HG03159 (cell line): ENCODE data around the gene FAR1.
"Not testable (repeated sequence)": the region's sequence is repeated elsewhere in the genome, so short reads cannot be mapped to it uniquely, and the experiment has no call there.

Experiments used
- ATAC-seq: cut with Tn5 transposase; IDR thresholded peaks from one replicate; pipeline ENCODE4 v1.9.1; 2021; ENCODE audit warnings: mild to moderate bottlenecking, moderate library complexity; ENCODE audit not compliant: unreplicated experiment

The FAR1 gene, protein sequence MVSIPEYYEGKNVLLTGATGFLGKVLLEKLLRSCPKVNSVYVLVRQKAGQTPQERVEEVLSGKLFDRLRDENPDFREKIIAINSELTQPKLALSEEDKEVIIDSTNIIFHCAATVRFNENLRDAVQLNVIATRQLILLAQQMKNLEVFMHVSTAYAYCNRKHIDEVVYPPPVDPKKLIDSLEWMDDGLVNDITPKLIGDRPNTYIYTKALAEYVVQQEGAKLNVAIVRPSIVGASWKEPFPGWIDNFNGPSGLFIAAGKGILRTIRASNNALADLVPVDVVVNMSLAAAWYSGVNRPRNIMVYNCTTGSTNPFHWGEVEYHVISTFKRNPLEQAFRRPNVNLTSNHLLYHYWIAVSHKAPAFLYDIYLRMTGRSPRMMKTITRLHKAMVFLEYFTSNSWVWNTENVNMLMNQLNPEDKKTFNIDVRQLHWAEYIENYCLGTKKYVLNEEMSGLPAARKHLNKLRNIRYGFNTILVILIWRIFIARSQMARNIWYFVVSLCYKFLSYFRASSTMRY

DNA sequence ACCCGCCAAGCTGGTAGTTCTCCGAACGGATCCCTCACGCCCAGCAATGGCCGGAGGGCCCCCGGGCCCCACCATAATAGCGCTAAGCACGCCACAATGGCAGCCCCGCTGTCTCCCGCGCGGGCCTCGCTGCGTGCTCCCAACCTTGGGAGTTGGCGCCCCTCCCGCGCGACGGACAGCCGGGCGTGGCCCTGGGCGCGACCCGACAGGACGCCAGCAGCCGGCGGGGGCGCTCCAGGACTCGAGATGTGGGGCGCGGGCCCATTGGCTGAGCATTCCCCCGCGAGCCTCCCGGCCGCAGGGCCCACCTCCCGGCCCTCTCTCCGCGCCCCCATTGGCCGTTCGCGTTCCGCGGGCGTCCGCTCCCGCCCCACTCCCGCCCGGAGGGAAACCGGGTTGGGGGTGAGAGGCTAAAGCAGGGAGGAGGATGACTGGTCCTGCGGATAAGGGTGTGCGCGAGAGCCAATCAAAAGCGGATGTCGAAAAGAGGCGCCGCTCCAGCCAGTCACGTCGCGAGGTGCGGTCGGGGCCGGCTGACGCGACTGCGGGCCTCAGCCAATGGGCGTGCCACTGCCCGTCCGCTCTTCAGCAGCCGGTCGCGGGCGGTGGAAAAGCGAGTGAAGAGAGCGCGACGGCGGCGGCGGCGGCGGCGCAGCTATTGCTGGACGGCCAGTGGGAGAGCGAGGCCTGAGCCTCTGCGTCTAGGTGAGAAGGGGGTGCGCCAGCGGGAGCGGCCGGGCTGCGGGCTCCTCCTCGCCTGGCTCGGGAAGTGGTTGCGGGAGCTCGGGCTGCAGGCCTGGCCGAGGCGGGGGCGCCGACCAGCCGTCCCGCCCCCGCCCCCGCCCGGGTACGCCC is at the start of gene FAR1:
TSS of gene FAR1 (plus strand) at position 567 of the 855 bp plus-strand sequence. CDS start 26,098 bp downstream, outside the sequence.
- ATAC-seq = peak; percentile 92

DNA sequence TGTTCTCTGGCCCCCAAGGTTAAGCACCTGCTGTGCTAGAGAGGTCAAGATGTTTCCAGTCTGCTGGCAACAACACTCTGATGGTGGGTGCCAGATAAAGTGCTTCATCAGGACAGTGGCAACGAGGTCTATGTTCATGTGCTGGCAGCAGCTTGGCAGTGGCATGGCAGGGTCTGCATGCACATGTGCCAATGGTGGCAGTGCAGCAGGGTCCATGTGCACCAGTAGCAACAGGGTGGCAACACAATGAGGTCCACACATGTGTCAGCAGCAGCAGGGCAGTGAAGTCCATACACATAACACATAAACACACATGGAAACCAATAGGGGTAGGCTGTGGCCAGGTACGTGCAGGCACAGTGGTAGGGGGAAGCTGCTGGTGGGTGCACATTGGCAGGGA is 48.4 kb upstream of the FAR1 start:
- ATAC-seq = no peak

DNA sequence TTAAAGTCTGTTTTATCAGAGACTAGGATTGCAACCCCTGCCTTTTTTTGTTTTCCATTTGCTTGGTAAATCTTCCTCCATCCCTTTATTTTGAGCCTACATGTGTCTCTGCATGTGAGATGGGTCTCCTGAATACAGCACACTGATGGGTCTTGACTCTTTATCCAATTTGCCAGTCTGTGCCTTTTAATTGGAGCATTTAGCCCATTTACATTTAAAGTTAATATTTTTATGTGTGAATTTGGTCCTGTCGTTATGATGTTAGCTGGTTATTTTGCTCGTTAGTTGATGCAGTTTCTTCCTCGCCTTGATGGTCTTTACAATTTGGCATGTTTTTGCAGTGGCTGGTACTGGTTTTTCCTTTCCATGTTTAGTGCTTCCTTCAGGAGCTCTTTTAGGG is 41.6 kb upstream of the FAR1 start:
- not testable (repeated sequence) for ATAC-seq

DNA sequence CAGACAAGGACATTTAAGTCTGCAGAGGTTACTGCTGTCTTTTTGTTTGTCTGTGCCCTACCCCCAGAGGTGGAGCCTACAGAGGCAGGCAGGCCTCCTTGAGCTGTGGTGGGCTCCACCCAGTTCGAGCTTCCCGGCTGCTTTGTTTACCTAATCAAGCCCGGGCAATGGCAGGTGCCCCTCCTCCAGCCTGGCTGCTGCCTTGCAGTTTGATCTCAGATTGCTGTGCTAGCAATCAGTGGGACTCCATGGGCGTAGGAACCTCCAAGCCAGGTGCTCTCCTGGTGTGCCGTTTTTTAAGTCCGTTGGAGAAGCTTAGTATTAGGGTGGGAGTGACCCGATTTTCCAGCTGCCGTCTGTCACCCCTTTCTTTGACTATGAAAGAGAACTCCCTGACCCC is 39.8 kb upstream of the FAR1 start:
- ATAC-seq = not testable (repeated sequence)

DNA sequence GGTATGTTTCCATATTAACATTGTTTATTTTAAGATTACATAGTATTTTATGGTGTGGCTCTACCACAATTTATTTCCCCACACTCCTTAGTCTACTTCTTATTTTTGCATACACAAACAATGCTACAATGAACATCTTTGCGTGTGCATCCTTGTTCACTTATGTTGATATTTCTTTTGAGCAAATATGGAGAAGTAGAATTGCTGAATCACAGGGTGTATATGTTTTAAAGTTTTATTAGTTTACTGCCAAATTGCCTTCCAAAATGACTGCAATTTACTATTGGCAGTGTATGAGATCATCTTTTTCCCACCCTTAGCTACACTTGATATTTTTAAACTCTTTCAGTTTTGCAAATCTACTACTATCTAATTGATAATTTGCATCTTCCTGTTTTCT is 38.7 kb upstream of the FAR1 start:
- no peak for ATAC-seq

DNA sequence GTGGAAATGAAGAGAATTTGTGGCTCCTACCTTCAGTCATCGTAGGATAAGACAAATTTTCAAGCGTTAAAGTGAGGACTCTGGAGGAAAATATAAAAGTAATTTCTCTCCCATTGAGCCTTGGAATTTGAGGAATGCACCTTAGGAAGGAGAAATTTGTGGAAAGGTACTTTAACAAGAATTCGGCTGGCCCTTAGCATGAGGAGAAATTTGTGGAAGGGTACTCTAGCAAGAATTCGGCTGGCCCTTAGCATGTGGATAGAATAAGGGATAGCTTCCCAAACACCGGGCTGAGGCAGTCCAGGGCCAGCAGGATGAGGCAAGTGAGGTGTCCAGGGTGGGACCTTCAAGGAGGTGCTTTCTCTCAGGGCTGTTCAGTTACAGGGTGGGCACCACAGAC is 33.2 kb upstream of the FAR1 start:
- no peak for ATAC-seq

DNA sequence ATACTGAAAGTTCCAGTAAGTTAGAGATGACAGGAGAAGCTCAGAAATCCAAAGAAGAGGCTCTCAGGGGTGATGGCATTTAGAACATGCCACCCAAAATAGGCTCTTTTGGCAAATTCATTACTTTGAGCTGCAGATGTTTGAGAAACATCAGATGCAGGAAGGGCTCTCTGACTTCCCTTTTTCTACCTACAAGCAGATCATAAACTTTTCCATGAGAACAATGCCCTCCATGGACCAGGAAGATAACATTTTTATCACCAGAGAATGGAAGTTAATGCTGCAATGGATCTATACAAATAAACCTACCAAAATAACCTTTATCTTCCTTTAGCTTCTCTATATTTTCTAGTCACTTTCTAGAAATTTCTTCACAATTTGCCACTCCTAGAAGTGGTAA is 32.7 kb upstream of the FAR1 start:
- no peak for ATAC-seq

DNA sequence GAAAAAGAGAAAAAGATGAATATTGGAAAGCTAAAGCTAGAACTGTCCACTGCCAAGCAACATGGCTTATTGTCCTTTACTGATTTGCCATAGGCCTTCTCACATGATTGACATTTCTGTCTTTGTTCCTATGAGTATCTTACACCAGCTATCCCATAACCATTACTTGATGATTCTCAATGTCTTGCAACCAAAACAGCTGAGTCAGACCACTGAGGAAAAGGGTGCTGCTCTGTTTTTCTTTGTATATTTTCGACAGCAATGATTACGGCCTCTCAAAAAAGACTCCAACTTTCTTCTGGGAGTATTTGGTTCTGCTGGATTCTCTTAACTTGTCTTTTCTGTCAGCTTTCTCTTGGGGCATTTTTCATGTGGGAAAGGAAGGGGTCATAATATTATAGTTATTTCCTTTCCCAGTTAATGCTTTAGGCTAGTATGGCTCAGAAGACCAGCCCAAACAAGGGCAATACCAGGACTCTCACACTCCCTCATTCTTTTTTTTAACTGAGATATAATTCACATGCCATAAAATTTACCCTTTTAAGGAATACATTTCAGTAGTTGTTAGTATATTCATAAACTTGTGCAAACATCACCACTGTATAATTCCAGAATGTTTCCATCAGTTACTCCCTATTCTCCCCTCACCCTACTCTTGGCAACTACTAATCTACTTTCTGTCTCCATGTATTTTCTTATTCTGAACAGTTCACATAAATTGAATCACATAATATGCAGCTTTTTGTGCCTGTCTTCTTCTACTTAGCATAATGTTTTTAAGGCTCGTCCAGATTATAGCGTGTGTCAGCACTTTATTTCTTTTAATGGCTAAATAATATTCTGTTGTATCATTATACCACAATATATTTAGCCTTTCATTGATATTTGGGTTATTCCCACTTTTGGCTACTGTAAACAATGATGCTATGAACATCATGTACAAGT is 31.1 kb upstream of the FAR1 start:
- ATAC-seq = no peak

DNA sequence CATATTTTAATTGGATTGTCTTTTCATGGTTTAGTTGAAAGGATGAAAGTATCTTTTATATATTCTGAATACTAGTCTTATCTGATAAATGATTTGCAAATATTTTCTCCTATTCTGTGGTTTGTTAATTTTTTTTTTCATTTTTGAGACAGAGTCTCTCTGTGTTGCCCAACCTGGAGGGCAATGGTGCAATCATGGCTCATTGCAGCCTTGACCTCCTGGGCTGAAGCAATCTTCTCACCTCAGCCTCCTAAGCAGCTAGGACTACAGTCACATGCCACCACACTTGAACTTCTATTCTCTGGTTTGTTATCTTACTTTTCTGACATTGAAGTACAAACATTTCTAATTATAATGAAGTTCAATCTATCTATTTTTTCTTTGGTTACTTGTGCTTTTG is 30.0 kb upstream of the FAR1 start:
- no peak for ATAC-seq

DNA sequence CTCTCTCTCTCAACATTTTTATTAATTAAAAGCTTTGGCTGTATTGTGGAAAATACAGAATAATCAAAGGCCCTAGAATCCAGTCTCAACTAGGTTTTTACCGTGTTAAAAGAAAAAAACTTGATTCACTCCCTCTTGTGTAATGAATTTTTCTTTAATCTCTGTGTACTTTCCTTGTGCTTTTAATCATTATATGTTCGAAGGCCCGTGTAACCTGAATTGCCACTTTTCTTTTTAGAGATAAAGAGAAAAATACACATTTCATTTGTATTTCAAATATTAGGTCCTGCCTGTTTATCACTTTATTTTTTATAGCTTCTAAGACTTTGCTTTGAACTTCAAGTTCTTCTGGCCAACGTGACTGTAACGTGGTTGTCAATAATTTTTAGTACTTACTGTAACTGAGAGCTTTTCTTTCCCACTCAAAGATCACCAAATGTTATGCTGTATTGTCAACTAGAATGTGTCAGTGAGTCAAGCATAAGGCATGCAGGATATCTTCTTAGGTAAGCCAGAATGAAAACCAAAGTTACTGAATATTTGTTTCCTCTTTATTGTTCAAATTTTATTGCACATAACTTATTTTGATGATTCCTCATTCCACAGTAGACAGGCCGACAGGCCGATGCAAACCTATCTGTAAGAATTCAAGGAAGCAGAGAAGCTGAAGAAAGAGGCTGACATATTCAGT is 23.3 kb upstream of the FAR1 start:
- no peak for ATAC-seq

DNA sequence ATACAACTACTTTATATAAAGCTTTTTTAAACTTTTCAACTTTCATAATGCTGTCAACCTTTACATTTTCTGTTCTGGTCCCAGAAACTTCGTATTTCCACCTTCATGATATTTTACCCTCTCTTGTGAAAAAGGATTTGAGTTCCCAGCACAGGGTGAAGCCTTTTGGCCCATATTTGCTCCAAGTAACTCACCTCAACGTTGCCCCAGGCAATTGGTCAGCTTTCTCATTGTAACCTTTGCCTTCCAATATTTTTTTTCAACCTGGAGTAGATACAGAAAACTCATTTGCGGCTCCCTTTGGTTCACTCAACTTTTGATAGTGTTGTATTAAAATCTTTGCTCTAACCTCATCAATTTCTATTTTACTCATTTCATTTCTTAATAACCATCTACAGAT is 21.1 kb upstream of the FAR1 start:
- no peak for ATAC-seq

DNA sequence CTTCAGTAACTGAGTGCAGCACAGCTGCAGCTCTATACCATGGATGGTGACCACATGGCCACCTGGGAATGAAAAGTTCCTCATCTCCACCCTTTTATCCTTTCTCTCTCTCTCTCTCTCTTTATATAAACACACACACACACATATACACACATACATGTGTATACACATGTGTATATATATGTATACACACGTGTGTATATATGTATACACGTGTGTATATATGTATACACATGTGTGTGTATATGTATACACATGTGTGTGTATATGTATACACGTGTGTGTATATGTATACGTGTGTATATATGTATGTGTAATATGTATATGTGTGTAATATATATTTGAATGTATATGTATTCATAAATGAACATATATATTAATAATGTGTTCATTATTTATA is 18.8 kb upstream of the FAR1 start:
- no peak for ATAC-seq

DNA sequence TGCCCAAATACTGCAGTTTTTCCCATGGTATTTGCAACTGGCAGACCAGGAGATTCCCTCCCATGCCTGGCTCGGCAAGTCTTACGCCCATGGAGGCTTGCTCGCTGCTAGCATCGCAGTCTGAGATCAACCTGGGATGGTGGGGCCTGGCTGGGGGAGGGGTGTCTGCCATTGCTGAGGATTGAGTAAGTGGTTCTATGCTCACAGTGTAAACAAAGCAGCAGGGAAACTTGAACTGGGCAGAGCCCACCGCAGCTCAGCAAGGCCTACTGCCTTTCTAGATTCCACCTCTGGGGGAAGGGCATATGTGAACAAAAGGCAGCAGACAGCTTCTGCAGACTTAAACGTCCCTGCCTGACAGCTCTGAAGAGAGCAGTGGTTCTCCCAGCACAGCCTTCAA is 17.0 kb upstream of the FAR1 start:
- ATAC-seq = not testable (repeated sequence)

DNA sequence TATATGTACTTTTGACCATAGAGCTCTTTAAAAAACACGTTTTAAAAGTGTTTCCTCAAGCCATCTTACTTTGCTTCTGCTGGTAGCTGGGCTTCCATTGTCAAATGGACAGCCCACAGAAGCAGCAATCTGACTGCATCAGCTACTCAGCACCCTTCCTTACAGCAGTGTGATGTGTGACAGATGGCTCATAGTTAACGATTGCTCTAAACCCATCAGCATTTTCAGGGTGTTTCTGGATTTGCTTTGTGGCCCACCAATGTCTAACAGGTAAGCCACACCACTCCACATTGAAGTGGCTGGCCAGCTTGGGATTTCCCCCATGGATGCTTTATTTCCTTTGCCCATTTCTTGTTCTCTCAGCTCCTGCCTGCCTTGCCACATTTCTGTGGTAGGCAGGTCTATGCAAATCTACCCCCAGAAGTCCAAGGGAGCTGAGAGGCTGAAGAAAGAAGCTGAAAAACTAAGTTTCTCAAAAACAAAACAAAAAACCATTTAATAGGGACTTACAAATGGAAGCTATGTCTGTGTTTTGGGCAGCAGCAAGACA is 7.3 kb upstream of the FAR1 start:
- ATAC-seq = no peak

DNA sequence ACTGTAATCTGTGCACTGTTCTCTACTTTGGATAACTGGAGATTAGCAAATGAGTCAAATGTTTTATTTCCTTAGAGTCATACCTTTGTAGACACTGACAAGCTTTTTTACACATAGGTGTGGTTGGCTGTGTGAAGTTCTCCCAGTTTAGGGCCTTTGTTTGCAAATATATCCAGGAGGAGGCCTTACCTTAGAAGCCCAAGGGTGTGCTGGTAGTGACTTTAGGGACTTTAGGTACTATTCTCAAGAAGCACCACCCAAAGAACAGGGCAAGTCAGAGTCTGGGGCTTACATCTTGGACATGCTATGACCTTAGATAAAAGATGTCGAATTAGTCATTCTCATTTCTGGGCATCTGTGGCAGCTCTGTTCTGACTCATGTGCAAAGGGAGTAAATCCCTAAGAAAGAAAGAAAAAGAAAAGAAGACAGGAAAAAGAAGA is 4.8 kb upstream of the FAR1 start:
- ATAC-seq = no peak

DNA sequence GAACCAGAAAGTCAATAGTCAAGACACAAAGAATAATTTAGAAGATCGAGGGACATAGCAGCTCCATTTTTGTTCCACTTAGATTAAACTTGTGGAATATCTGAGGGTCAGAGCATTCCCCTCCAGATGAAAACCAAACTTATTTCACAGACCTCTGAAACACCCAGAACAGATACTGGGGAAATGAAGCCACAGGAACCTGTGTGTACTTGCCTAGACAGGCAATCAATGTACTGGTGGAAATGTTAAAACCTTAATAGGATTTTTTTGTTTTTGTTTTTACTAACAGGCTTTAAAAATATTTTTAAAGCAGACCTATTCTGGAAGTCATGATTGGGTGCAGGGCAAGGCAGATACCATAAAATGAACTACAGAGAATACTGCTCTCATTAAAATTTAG is 4.1 kb upstream of the FAR1 start:
- ATAC-seq = no peak

DNA sequence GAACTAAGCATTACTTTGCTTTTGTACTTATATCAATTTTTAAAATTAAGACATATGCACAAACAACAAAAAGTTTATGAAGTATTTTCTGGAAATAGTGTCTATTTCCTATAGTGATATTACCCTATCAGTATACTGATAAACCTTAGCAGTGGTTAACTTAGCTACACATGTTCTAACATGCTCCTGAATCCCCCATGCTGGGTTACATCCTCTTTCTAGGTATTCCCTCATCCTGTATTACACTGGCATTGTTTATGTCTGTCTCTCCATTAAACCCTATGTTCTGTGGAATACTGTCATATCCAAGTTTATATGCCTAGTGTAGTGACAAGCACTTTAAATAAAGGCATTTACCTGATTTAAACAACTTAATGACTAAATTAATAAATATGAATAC is 1.8 kb upstream of the FAR1 start:
- no peak for ATAC-seq

DNA sequence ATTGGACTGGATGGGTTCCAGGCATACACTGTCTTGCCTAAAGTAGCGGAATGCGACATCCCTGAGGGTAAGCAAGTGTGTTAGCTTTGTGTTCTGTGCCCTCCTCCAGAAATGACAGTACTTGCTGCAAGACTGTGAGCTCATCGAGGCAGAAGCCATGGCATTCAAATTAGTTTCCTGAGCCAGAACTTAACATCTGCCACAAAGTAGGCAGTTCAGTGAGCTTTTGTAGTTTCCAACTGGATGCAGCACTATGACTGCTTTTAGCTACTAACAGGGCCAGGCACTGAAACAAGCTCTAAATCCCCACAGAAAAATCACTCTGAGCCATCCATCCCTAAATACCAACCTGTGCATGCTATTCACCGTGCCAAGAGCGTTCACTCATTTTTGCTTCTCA is 1.2 kb upstream of the FAR1 start:
- no peak for ATAC-seq

DNA sequence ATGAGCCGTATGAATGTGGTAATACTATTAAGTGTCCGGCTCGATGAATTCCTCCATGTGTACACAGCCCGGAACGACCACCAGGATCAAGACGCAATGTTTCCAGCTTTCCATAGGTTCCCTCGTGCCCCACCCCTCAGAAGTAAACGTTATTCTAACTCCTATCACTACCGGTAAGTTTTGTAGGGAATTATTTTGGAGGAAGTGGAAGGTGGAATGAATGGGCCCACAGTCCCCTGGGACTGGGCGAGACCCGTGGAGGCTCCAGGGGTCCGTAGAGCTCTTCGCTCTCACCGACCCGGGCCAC is 720 bp upstream of the FAR1 start:
- no peak for ATAC-seq

DNA sequence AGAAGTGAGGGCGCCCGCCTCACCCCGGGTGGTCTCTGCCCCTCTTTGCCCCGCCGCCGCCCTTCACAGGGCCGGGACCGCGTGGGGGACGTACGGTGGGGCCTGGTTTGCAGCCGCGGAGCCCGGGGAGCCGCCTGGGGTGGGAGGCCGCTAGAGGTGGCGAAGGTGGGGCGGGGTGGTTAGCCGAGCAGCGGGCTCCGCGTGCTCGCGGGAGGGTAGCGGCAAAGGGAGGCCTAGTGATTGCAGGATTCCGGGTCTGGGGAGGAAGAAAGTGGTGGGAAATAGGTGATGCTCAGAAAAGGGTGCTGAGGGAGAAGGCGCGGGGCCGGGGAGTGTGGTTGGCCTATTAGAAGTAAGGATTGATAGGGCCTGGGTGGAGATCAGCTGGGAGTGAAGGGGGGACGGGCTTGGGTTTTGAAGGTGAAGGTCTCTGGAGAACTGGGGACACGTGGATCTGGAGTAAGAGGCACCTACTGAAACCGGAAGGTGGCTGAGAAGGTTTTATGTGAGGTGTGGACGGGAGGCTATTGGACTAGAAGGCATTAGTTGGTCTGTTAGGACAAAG is 571 bp downstream of the FAR1 start:
- ATAC-seq = peak; percentile 17
